Limb (tissue), 2 donors: ENCODE results near the gene VEGFA.

ENCODE experiments used
- DNase-seq, 2 donors: peaks; one replicate each; pipeline ENCODE4 v3.0.0-alpha.2; 2016; ENCODE audit errors: extremely low spot score in 2 of 2

The VEGFA gene

DNA sequence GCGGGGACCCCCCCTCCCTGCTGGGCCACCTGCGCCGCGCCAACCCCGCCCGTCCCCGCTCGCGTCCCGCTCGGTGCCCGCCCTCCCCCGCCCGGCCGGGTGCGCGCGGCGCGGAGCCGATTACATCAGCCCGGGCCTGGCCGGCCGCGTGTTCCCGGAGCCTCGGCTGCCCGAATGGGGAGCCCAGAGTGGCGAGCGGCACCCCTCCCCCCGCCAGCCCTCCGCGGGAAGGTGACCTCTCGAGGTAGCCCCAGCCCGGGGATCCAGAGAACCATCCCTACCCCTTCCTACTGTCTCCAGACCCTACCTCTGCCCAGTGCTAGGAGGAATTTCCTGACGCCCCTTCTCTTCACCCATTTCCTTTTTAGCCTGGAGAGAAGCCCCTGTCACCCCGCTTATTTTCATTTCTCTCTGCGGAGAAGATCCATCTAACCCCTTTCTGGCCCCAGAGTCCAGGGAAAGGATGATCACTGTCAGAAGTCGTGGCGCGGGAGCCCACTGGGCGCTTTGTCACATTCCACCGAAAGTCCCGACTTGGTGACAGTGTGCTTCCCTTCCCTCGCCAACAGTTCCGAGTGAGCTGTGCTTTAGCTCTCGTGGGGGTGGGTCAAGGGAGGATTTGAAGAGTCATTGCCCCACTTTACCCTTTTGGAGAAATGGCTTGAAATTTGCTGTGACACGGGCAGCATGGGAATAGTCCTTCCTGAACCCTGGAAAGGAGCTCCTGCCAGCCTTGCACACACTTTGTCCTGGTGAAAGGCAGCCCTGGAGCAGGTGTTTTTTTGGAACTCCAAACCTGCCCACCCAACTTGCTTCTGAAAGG, 2.1 kb downstream of the VEGFA start:
- DNase-seq: peak in 1 of 2 donors; percentile 79

GRCh38 chr6:43772681-43773049, 2.7 kb downstream of the VEGFA start:
- DNase-seq: no peak

GRCh38 chr6:43773050-43773979, 3.3 kb downstream of the VEGFA start:
- DNase-seq: no peak

- DNase-seq: no peak
Measured at GRCh38 chr6:43773980-43774775, 4.2 kb downstream of the VEGFA start.

DNA sequence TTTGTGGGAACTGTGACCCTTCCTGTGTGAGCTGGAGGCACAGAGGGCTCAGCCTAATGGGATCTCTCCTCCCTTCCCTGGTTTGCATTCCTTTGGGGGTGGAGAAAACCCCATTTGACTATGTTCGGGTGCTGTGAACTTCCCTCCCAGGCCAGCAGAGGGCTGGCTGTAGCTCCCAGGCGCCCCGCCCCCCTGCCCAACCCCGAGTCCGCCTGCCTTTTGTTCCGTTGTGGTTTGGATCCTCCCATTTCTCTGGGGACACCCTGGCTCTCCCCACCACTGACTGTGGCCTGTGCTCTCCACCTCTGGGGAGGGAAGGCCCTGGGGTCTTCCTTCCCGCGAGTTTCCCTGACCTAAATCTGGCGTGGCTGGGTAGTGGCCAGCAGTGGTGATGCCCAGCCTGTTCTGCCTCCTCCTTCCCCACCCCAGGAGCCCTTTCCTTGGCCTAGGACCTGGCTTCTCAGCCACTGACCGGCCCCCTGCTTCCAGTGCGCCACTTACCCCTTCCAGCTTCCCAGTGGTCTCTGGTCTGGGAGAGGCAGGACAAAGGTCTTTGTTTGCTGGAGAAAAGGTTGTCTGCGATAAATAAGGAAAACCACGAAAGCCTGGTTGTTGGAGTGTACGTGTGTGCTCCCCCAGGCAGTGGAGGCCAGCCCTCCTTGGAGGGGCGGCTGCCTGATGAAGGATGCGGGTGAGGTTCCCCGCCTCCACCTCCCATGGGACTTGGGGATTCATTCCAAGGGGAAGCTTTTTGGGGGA, 4.9 kb downstream of the VEGFA start:
- peak; percentile 49 to 81 for DNase-seq

DNA sequence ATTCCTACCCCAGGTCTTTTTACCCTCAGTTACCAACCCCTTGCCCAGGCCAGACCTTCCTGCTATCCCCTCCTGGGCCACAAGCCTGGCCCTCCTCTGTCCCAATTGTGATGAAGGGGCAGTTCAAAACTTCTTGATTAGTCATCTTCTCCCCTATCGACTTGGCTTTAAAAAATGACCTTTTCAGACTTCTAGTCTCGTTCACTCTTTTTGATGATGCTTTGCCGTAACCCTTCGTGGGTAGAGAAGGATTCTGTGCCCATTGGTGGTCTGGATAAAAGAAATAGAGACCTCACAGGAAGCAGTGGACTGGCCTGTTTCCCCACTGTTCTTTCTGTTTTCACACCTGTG, 5.5 kb downstream of the VEGFA start:
- no peak for DNase-seq

DNA sequence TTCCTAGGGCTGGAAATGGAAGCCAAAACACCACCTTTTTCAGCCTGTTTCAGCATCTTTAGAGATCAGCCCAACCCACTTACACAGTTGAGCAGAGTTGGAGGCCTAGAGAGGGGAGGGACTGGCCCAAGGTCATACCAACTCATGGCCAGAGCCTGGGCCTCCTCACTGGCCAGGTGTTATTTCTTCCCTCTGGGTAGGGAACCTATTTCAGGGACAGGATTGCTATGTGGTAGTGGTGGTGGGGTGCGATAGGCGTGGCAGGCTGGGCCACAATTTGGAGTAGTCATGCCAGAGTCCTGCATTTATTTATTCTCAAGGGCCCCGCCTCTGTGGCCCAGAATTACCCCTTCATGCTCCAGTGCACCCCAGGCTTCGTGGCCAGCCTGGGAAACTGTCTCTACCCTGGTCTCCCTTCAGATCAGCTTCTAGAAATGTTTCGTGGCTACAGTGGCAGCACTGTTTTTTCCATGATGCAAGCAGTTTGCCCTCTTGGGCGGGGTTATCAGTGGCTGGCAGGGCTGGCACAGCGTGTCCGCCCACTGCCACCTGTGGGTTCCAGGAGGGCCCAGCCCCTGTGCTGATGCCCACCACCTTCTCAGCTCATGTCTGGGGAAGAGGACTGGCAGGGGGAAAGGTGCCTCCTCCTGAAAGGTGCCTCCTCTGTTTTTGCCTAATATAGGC, 6.2 kb downstream of the VEGFA start:
- DNase-seq: no peak

GRCh38 chr6:43776799-43777776, 7.1 kb downstream of the VEGFA start:
- no peak for DNase-seq

- no peak for DNase-seq
Measured at GRCh38 chr6:43778131-43778855, 8.3 kb downstream of the VEGFA start.

DNA sequence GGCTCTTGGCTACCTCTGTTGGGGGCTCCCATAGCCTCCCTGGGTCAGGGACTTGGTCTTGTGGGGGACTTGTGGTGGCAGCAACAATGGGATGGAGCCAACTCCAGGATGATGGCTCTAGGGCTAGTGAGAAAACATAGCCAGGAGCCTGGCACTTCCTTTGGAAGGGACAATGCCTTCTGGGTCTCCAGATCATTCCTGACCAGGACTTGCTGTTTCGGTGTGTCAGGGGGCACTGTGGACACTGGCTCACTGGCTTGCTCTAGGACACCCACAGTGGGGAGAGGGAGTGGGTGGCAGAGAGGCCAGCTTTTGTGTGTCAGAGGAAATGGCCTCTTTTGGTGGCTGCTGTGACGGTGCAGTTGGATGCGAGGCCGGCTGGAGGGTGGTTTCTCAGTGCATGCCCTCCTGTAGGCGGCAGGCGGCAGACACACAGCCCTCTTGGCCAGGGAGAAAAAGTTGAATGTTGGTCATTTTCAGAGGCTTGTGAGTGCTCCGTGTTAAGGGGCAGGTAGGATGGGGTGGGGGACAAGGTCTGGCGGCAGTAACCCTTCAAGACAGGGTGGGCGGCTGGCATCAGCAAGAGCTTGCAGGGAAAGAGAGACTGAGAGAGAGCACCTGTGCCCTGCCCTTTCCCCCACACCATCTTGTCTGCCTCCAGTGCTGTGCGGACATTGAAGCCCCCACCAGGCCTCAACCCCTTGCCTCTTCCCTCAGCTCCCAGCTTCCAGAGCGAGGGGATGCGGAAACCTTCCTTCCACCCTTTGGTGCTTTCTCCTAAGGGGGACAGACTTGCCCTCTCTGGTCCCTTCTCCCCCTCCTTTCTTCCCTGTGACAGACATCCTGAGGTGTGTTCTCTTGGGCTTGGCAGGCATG, 9.2 kb downstream of the VEGFA start:
- no peak for DNase-seq

DNA sequence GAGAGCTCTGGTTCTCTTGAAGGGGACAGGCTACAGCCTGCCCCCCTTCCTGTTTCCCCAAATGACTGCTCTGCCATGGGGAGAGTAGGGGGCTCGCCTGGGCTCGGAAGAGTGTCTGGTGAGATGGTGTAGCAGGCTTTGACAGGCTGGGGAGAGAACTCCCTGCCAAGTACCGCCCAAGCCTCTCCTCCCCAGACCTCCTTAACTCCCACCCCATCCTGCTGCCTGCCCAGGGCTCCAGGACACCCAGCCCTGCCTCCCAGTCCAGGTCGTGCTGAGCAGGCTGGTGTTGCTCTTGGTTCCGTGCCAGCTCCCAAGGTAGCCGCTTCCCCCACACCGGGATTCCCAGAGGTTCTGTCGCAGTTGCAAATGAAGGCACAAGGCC, 9.8 kb downstream of the VEGFA start:
- DNase-seq: no peak

- no peak for DNase-seq
Measured at GRCh38 chr6:43780293-43780692, 10.3 kb downstream of the VEGFA start.

DNA sequence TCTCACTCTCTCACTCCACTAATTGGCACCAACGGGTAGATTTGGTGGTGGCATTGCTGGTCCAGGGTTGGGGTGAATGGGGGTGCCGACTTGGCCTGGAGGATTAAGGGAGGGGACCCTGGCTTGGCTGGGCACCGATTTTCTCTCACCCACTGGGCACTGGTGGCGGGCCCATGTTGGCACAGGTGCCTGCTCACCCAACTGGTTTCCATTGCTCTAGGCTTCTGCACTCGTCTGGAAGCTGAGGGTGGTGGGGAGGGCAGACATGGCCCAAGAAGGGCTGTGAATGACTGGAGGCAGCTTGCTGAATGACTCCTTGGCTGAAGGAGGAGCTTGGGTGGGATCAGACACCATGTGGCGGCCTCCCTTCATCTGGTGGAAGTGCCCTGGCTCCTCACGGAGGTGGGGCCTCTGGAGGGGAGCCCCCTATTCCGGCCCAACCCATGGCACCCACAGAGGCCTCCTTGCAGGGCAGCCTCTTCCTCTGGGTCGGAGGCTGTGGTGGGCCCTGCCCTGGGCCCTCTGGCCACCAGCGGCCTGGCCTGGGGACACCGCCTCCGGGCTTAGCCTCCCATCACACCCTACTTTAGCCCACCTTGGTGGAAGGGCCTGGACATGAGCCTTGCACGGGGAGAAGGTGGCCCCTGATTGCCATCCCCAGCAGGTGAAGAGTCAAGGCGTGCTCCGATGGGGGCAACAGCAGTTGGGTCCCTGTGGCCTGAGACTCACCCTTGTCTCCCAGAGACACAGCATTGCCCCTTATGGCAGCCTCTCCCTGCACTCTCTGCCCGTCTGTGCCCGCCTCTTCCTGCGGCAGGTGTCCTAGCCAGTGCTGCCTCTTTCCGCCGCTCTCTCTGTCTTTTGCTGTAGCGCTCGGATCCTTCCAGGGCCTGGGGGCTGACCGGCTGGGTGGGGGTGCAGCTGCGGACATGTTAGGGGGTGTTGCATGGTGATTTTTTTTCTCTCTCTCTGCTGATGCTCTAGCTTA, 11.2 kb downstream of the VEGFA start:
- no peak for DNase-seq

DNA sequence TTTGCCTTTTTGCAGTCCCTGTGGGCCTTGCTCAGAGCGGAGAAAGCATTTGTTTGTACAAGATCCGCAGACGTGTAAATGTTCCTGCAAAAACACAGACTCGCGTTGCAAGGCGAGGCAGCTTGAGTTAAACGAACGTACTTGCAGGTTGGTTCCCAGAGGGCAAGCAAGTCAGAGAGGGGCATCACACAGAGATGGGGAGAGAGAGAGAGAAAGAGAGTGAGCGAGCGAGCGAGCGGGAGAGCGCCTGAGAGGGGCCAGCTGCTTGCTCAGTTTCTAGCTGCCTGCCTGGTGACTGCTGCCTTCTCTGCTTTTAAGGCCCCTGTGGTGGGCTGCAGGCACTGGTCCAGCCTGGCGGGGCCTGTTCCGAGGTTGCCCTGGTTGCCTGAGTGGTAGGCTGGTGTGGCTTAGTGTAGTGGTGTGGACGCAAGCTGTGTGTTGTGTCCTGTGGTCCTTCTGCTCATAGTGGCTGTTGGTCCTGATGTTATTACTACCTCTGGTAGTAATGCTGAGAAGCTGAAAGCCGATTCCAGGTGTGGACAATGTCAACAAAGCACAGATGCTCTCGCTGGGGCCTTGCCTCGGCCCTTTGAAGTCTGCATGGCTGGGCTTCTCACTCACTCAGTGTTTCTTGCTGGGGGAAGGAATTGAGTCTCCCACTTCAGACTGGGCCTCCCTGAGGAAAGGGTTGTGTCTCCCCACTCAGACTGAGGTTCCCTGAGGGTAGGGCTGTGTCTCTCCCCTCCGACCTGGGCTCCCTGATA, 12.1 kb downstream of the VEGFA start:
- no peak for DNase-seq

GRCh38 chr6:43782764-43783513, 12.9 kb downstream of the VEGFA start:
- no peak for DNase-seq
